ENCODE data around the gene SLC29A3. TPM values are rescaled to one million over a fixed set of nuclear protein-coding genes. Genes with fewer than 3 reads are reported as not detected.

Gene SLC29A3
- total and polyA plus RNA-seq, 2 experiments from 2014 or later = 10.3 to 12.3 TPM

GRCh38 chr10:71360735-71361134, 41.7 kb downstream of the SLC29A3 start:
- Mint-ChIP-seq H3K4me1 (peaks cover 10% of the 10 kb centered on the region), H3K36me3 (ENCODE audit: low read depth) (peaks cover 13% of the 10 kb centered on the region; the same call in 2 of the 3 replicates), H3K27ac (no peak overlapping the region), H3K9me3 (no peaks in the 10 kb centered on the region; the same call in 2 of the 3 replicates), H3K4me3 (no peak overlapping the region), H3K27me3 (ENCODE audit: insufficient read depth, low read depth, poor library complexity) (peaks cover 7% of the 10 kb centered on the region)
- TF ChIP-seq CREB1 (CRISPR knock-in tag; IDR thresholded peaks at IDR 0.05; ENCODE audit: low read depth) = no peak
- no peak for TF ChIP-seq JUNB (IDR thresholded peaks at IDR 0.05; ENCODE audit: unreplicated experiment)
- no peak for TF ChIP-seq ETS1 (IDR thresholded peaks at IDR 0.05)
- TF ChIP-seq CTCF (conservative IDR thresholded peaks at IDR 0.05; ENCODE audit: low read depth in 2 of 2) = no peak
- TF ChIP-seq ZNF331 (CRISPR knock-in tag; IDR thresholded peaks at IDR 0.05; ENCODE audit: low read depth) = no peak
- H3K4me1 ChIP-seq (ENCODE audit: insufficient read depth) = no peaks in the 10 kb centered on the region
- H3K4me3 ChIP-seq = no peak overlapping the region
- DNase-seq (ENCODE audit: low spot score) = no peak
- H3K27ac ChIP-seq (ENCODE audit: low read depth) = no peak overlapping the region
- no peak for ATAC-seq
- no peak overlapping the region for H2AFZ ChIP-seq
- H3K9me2 ChIP-seq (ENCODE audit: insufficient read depth) = no peaks in the 10 kb centered on the region
- H3K27me3 ChIP-seq (ENCODE audit: insufficient read depth) = no peaks in the 10 kb centered on the region
- H3F3A ChIP-seq (replicated peaks; ENCODE audit: low read depth) = no peaks in the 10 kb centered on the region
- no peak overlapping the region for H3K4me2 ChIP-seq
- H3K79me2 ChIP-seq (replicated peaks; ENCODE audit: insufficient read depth) = no peaks in the 10 kb centered on the region
- no peaks in the 10 kb centered on the region for H4K20me1 ChIP-seq (replicated peaks; ENCODE audit: insufficient read depth)
- H3K36me3 ChIP-seq (ENCODE audit: insufficient read depth) = no peaks in the 10 kb centered on the region; the same call in 1 of the 2 replicates

GRCh38 chr10:71361581-71361980, 42.5 kb downstream of the SLC29A3 start:
- H3K27me3 ChIP-seq (ENCODE audit: insufficient read depth) = no peaks in the 10 kb centered on the region
- H3K36me3 ChIP-seq (ENCODE audit: insufficient read depth) = no peaks in the 10 kb centered on the region; the same call in 1 of the 2 replicates
- Mint-ChIP-seq H3K36me3 (ENCODE audit: low read depth) (peaks cover 10% of the 10 kb centered on the region; the same call in 2 of the 3 replicates), H3K4me3 (no peak overlapping the region), H3K27me3 (ENCODE audit: insufficient read depth, low read depth, poor library complexity) (peaks cover 7% of the 10 kb centered on the region), H3K27ac (no peak overlapping the region), H3K9me3 (no peaks in the 10 kb centered on the region; the same call in 2 of the 3 replicates), H3K4me1 (peaks cover 10% of the 10 kb centered on the region)
- no peaks in the 10 kb centered on the region for H3K9me2 ChIP-seq (ENCODE audit: insufficient read depth)
- no peak overlapping the region for H3K27ac ChIP-seq (ENCODE audit: low read depth)
- H2AFZ ChIP-seq = no peak overlapping the region
- no peak overlapping the region for H3K4me3 ChIP-seq
- H3K4me2 ChIP-seq = no peak overlapping the region
- H3K4me1 ChIP-seq (ENCODE audit: insufficient read depth) = no peaks in the 10 kb centered on the region
- no peak for ATAC-seq
- DNase-seq (ENCODE audit: low spot score) = no peak
- H4K20me1 ChIP-seq (replicated peaks; ENCODE audit: insufficient read depth) = no peaks in the 10 kb centered on the region
- no peaks in the 10 kb centered on the region for H3K79me2 ChIP-seq (replicated peaks; ENCODE audit: insufficient read depth)
- no peaks in the 10 kb centered on the region for H3F3A ChIP-seq (replicated peaks; ENCODE audit: low read depth)
- no peak for TF ChIP-seq CTCF (conservative IDR thresholded peaks at IDR 0.05; ENCODE audit: low read depth in 2 of 2)
- TF ChIP-seq EZH2phosphoT487 (IDR thresholded peaks at IDR 0.05; ENCODE audit: unreplicated experiment) = no peak
- TF ChIP-seq JUNB (IDR thresholded peaks at IDR 0.05; ENCODE audit: unreplicated experiment) = no peak
- TF ChIP-seq, protein P1, sequence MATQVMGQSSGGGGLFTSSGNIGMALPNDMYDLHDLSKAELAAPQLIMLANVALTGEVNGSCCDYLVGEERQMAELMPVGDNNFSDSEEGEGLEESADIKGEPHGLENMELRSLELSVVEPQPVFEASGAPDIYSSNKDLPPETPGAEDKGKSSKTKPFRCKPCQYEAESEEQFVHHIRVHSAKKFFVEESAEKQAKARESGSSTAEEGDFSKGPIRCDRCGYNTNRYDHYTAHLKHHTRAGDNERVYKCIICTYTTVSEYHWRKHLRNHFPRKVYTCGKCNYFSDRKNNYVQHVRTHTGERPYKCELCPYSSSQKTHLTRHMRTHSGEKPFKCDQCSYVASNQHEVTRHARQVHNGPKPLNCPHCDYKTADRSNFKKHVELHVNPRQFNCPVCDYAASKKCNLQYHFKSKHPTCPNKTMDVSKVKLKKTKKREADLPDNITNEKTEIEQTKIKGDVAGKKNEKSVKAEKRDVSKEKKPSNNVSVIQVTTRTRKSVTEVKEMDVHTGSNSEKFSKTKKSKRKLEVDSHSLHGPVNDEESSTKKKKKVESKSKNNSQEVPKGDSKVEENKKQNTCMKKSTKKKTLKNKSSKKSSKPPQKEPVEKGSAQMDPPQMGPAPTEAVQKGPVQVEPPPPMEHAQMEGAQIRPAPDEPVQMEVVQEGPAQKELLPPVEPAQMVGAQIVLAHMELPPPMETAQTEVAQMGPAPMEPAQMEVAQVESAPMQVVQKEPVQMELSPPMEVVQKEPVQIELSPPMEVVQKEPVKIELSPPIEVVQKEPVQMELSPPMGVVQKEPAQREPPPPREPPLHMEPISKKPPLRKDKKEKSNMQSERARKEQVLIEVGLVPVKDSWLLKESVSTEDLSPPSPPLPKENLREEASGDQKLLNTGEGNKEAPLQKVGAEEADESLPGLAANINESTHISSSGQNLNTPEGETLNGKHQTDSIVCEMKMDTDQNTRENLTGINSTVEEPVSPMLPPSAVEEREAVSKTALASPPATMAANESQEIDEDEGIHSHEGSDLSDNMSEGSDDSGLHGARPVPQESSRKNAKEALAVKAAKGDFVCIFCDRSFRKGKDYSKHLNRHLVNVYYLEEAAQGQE (IDR thresholded peaks at IDR 0.05; ENCODE audit: unreplicated experiment) = no peak

Data from GM23338 (cell line).